H54 (cell line): ENCODE measurements around the gene BMPR1B.

Experiments
- DNase-seq: peaks from one replicate; pipeline ENCODE4 v3.0.0; 2011; ENCODE audit warnings: low spot score, mixed read lengths; ENCODE audit not compliant: insufficient read length
- FAIRE-seq: peaks from 3 replicates; lab custom pipeline; 2011; peaks lifted over from hg19 to GRCh38; lab: Jason Lieb, UNC
- POLR2A ChIP-seq: IDR thresholded peaks from 2 replicates; pipeline ENCODE4 v1.6.1; 2011; ENCODE audit warnings: low read depth, mild to moderate bottlenecking, low read length

Gene BMPR1B

DNA sequence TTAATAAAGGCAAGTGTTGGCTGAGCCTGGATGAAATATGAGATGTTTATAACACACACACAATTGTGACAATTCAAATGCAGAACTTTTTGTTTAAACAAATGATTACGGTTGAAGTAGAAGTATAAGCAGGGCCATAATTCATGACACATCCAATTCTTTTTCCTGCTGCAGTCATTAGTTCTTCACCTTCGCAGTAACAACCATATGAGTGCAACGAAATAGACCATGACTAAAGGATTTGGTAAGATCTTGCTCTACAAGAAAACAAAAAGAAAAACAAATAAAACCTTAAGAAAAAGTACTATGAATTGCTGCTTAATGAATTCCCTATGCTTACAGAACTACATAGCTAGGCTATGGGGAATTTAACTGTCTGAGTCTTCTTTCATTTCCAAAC, 13.9 kb upstream of the BMPR1B start:
- no peak for FAIRE-seq
- DNase-seq, result no peak
- TF ChIP-seq POLR2A, result no peak

DNA sequence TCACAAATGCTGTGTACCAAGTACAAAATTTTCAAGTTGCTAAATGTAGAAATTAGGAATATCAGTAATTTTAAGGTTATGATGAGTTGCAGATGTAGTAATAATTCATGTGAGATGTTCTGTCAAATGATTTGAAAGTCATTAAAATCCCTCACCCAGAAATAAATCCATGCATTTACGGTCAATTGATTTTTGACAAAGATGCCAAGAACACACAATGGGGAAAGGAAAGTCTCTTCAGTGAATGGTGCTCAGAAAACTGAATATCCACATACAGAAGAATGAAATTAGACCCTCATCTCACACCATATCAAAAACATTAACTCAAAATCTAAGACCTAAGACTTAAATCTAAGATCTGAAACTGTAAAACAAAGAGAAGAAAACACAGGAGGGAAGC, 12.9 kb upstream of the BMPR1B start:
- FAIRE-seq, result no peak
- TF ChIP-seq POLR2A, result no peak
- no peak for DNase-seq

DNA sequence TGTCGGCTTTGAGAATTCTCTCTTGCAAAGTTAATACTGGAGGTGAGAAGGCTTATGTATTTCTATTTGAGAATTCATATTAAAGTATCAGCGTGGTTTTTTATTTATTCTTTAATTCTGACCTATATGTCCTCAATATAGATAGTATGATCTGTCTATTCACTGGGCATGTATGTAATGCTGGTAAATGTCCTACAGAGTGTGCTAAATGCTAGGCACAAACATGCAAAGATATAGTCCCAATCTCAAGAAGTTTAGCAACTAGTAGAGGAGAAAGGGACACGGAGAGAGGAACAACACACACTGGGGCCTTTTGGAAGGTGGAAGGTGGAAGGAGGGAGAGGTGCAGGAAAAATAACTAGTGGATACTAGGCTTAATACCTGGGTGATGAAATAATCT, 11.0 kb upstream of the BMPR1B start:
- TF ChIP-seq POLR2A, result no peak
- DNase-seq, result no peak
- FAIRE-seq, result no peak

DNA sequence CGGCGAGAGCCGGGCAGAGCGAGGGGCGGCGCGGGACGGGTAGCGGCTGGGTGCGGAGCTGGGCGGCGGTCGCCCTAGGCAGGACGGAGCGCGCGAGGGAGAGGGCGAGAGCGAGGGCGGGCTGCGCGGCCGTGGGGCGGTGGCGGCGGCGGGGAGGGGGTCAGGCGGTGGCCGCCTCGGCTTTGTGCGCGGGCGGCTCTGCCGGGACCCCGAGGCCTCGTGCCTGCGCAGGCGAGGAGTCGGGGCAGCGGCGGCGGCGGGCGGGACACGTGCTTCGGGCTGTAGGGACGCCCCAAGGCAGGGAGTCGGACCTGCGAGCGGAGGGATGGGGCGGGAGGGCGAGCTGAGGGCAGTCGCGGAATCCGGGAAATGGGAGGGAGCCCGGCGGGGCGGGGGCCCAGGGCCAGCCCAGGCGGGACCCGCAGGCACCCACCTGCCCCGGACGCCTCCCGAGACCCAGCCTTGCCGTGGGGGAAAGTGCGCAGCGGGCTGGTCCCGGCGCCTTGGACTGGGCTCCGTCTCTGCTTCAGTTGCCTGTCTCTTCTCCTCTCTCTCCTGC, 465 bp downstream of the BMPR1B start:
- FAIRE-seq, result no peak
- DNase-seq, result no peak

DNA sequence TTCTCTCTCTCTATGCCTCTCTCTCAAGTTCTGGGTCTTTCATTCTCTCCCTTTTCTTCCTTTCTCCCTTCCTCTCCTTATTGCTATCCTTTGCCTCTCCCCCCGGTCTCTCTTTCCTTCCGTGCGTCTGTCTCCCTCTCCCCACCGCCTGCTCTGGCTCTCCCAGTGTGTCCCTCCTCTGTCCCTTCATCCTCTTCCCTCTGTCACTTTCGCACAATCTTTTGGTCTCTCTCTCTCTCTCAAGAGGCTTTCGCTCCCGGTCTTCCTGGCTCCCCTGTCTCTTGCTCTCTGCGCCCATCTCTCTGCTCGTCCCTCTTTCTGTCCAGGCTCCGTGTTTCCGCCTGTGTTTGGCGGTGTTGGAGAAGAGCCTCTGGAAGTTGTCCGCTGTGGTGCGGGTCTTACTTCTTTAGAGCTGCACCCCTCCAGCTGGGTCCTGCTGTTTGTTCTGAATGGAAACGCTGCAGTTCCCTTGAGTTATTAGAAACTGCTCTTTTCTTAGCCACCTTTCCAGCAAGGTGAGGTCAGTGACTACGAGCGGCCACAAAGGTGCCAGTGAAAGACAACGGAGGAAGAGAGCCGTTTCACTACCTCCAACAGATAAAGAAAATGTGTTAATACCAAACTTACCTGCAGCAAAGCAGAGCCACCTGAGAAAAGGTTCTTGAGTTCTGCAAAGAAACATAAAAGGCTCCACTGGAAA, 1.1 kb downstream of the BMPR1B start:
- no peak for DNase-seq
- TF ChIP-seq POLR2A, result no peak
- no peak for FAIRE-seq

More for the DNA sequence above, 465 bp downstream of the BMPR1B start:
- no peak for TF ChIP-seq POLR2A

DNA sequence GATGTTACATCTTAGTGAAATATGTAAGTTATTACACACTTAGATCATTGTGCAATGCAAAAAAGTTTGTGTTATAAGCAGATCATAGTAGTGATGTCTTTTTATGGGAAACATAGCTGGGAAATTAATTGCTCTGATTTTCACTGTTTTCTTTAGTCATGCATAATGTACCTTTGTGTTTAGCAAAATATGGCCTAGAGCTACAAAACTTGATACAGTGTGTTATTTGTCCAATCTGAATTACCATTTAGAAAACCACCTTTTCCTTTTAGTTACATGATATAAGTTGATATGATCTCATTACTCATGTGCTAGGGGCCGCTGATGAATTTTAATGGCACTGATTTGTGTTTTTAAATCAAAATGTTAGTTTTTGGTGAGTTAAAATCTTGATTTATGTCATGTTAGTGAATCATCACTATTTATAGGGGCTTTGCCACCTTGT, 2.0 kb downstream of the BMPR1B start:
- no peak for FAIRE-seq
- DNase-seq, result no peak
- TF ChIP-seq POLR2A, result no peak

DNA sequence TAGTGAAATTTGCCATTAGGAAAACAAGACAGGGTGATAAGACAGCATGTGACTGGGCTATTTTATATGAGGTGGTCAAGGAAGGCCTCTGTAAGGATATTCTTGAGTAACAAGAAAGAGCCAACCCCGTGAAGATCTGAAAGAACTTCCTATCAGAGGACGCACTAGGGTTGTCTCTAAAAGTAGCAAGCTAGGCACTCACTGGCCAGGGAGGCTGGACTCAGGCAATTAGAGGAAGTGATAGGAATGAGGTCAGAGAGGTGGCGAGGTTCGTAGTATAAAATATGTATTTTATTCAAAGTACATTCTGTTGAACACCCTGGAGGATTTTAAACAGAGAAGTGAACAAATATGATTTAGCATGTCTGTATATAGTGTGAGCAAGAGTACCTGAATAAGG, 4.6 kb downstream of the BMPR1B start:
- FAIRE-seq (no peak), DNase-seq (no peak)
- no peak for TF ChIP-seq POLR2A

DNA sequence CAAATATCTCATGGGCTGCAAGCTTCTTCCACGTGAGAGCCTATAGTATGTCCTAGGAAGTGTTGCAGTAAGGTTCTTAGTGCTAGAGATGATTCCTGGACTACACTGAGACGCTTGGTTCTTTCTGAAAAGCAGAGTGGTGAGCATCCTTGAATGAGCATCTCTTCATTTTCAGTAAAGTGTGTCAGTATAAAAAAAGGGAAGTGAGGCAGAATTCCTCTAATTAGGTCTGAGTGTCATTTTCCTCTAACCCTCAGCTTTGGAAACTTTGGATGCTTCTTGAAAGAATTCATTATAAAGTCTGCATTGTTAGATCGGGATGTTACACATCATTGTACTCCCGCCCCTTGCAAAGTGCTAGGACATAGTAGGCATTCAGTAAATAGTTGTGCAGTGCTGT, 5.2 kb downstream of the BMPR1B start:
- FAIRE-seq (no peak), DNase-seq (no peak)
- no peak for TF ChIP-seq POLR2A

DNA sequence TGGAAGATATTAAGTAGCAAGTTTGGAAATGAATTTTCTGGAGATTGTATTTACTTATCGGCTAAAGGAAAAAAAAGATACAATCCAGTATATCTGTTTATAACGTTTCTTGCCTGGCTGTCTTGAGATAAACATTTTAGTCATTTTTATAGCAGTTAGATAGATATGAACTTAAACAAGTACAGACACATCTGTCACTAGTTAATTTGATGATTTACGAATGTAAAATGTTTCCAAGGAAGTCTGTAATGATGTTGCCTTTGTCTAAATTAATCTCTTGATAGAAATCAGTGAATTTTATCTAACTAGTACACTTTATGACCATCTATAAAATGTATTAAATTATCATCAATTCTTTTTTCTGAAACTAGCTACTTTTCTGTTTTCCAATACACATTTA, 5.7 kb downstream of the BMPR1B start:
- no peak for TF ChIP-seq POLR2A
- FAIRE-seq (no peak), DNase-seq (no peak)

DNA sequence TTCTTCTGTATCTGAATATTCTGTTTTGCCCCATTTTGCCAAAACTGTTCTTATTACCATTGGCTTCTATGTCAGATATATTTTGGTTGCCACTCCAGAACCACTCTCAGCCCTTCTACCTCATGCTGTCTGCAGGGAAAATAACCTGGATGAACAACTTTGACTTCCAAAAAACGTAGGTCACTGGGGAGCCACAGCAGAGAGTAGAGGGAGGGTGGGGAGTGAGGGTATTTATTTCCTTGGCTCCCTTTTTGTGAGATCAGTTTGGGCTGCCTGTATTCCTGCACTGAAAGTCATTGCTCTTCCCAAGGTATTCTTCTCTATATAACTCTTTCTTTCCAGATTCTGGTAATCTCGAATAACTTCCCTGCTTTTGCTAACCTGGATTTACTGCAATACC, 6.3 kb downstream of the BMPR1B start:
- TF ChIP-seq POLR2A, result no peak
- FAIRE-seq, result no peak

DNA sequence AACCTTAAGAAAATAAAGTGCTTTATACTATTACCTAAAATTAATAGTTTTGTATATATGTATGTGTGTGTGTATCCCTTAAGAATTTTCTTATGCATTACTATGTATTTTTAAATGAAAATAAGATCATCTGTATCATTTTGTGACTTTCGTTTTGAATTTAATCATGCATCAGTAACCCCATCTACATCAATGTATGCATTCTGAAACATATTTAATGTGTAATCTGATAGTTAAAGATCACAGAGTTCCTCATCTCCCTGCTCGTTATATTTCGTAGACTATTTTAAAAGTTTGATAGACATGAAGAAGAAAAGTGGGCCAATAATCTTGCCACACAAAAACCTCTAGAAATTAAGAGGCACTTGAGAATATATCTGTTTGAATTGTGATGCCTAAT, 7.4 kb downstream of the BMPR1B start:
- TF ChIP-seq POLR2A, result no peak
- DNase-seq, result no peak
- no peak for FAIRE-seq

More for the DNA sequence above, 6.3 kb downstream of the BMPR1B start:
- DNase-seq, result no peak

DNA sequence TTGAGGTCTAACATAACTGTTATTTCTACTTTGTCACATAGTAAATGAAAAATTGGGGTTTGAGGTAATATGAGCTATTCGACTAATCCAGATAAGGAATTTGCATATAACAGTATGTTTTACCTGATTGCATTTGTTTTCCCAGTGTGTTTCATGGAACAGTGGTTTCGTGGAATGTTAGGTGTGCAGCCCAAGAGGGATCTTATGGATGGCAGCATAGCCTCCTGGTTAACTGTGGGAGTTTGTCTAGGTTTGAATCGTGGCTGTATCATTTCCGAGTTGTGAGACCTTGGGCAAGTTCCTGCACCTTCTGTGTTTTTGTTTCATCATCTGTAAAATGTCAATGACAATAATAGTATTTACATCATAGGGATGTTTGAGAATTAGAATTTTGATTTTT, 7.9 kb downstream of the BMPR1B start:
- TF ChIP-seq POLR2A, result no peak
- DNase-seq, result no peak
- no peak for FAIRE-seq

DNA sequence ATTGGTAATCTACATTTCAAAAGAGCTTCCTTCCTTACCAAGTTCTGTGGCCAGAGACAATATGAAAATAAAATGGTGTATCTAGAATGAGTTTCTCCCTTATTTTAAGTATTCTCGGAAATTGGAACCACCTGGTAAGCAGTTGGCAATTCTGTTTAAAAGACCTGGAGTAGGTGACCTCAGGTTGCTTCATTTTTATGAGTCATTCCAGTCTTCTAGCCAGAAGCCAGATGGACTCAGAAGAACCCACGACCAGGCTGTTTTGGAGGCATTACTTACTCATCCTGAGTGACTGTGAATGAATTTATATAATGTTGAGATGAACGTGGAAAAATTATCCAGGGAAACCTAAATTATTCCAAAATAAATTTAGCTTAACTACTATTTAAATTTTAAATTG, 9.1 kb downstream of the BMPR1B start:
- TF ChIP-seq POLR2A, result no peak
- DNase-seq (no peak), FAIRE-seq (no peak)

DNA sequence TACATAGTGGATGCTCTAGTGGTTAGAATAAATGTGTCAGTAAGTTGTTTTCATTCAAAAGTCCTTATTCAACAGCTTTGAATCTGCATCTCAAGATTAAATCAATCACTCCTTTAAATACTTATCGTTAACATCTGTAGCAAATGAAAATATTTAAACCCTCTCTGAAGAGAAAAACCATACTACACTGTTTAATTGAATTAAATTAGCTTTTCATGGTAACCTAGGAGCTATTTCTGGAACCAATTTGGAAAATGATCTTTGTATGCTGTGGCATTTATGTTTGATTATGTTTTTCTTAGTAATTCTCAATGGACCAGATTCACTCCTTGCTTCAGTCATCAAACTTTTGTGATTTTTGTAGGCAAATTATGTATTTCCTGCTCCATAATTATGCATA, 9.7 kb downstream of the BMPR1B start:
- DNase-seq (no peak), FAIRE-seq (no peak)
- TF ChIP-seq POLR2A, result no peak

DNA sequence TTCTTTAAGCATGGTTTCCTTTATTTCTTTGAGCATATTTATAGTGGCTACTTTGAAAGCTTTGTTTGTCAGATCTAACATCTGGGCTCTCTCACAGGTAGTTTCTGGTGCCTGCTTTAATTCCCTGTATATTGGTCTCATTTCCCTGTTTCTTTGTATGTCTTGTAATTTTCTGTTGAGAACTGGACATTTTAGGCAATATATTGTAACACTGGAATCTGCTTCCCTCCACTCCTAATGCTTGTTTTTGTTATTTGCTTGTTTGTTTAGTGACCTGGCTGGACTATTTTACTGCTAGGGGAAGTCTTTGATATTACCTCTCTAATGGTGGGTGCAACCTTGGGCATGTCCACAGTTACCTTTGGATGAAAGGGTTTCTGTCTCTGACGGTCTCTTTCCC, 25.0 kb downstream of the BMPR1B start:
- no peak for DNase-seq
- FAIRE-seq, result no peak
- TF ChIP-seq POLR2A, result no peak
